GM12872 (cell line): ENCODE measurements around the gene USE1.
A peak's percentile ranks its signal among the peaks of the same experiment; 100 is the strongest.

Experiments used
- TF ChIP-seq, protein P1 (sequence below): IDR thresholded peaks from 3 replicates; pipeline ENCODE4 v1.5.1; 2011; ENCODE audit warnings: low read depth, mild to moderate bottlenecking, low read length, moderate library complexity; ENCODE audit not compliant: insufficient read depth

Gene USE1

DNA sequence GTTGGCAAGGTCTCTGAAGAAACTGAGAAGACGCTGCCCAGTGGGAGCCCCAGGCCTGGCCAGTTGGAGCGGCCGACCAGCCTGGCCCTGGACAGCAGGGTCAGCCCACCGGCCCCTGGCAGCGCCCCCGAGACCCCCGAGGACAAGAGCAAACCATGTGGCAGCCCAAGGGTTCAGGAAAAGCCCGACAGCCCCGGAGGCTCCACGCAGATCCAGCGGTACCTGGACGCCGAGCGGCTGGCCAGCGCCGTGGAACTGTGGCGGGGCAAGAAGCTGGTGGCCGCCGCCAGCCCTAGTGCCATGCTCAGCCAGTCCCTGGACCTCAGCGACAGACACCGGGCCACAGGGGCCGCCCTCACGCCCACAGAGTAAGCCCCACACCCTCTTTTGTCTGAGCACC, 20.1 kb upstream of the USE1 start:
- TF ChIP-seq, protein P1, sequence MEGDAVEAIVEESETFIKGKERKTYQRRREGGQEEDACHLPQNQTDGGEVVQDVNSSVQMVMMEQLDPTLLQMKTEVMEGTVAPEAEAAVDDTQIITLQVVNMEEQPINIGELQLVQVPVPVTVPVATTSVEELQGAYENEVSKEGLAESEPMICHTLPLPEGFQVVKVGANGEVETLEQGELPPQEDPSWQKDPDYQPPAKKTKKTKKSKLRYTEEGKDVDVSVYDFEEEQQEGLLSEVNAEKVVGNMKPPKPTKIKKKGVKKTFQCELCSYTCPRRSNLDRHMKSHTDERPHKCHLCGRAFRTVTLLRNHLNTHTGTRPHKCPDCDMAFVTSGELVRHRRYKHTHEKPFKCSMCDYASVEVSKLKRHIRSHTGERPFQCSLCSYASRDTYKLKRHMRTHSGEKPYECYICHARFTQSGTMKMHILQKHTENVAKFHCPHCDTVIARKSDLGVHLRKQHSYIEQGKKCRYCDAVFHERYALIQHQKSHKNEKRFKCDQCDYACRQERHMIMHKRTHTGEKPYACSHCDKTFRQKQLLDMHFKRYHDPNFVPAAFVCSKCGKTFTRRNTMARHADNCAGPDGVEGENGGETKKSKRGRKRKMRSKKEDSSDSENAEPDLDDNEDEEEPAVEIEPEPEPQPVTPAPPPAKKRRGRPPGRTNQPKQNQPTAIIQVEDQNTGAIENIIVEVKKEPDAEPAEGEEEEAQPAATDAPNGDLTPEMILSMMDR, result no peak

GRCh38 chr19:17196610-17197009, 18.5 kb upstream of the USE1 start:
- TF ChIP-seq, protein P1, result no peak

- TF ChIP-seq, protein P1, result no peak
Measured at GRCh38 chr19:17197666-17198065, 17.5 kb upstream of the USE1 start.

DNA sequence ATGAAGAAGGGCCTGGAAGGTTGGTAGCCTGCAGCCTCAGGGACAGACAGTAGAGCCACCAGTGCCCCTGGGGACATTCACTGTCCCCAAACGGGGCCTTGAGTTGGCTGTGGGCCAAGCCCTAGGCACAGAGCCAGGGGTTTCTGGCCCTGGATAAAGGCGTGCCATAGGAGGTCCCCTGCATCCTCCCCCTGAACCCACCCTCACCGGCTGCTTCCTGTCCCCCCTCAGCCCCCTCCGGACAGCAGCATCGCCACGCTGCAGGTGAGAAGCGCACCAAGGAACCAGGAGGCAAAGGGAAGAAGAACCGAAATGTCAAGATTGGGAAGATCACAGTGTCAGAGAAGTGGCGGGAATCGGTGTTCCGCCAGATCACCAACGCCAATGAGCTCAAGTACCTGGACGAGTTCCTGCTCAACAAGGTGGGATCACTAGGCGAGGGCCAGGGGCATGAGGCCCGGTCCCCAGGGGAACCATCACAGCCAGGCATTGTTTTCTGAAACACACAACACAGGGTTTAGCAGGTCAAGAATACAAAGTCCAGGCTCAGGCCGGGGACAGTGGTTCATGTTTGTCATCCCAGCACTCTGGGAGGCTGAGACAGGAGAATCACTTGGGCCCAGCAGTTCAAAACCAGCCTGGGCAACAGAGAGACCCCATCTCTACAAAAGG, 14.6 kb upstream of the USE1 start:
- TF ChIP-seq, protein P1, result no peak

- TF ChIP-seq, protein P1, result no peak
Measured at GRCh38 chr19:17202249-17202648, 12.9 kb upstream of the USE1 start.

DNA sequence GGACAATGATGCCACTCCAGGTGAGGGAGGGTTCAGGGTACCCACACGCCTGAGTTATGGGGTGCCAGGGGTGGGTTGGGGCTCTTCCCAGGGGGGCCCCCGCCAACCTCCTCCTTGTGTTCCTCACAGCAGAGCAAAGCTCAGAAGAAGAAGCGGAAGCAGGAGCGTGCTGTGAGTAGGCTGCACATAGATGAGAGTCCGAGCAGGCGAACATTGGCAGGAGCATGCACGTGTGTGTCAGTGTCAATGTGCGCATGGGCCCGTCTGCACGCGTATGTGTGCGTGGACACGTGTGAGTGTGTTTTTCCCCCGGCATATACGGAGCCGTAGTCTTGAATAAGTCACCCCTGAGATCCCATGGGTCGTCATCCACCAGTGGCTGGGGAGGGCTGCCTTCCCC, 12.4 kb upstream of the USE1 start:
- TF ChIP-seq, protein P1, result no peak

GRCh38 chr19:17205237-17206140, 9.7 kb upstream of the USE1 start:
- TF ChIP-seq, protein P1, result peak; percentile 85
